ENCODE measurements around the gene CELSR1.

DNA sequence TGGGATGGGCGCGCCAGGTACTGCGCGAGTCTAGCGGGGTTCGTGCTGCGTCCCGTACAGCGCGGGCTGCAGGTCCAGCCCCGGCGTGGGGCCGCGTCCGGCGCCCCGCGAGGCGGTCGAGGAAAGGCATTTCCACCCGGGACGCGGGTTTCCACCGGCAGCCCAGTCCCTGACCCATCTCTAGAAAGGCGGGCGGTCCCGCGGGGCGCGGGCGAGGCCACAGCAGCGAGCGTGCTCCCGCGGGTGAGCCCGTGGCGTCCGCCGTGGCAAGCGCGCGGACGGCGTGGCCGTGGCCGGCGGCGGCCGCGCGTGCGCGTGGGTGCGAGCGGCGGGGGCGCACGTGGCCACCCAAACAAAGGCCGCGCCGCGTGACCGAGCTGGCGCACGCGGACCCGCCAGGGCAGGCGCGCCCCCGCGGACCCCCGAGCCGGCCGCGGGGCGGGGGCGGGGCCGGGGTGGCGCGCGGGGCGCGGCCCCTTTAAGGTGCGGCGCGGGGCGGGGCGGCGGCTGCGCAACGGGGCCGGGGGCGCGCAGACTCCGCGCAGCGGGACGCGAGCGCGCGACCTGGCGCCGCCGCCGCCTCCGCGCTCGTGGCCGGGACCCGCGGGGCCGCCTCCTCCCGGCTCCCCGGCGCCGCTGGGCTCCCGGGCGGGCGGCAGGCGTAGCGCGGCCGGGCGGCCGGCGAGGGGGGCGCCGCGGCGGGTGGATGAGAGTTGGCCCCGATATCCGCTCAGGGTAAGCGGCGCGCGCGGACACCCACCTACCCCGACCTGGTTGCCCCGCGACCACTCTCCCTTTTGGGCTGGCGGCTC, 39.3 kb upstream of the CELSR1 start:
- TF ChIP-seq, protein P1, sequence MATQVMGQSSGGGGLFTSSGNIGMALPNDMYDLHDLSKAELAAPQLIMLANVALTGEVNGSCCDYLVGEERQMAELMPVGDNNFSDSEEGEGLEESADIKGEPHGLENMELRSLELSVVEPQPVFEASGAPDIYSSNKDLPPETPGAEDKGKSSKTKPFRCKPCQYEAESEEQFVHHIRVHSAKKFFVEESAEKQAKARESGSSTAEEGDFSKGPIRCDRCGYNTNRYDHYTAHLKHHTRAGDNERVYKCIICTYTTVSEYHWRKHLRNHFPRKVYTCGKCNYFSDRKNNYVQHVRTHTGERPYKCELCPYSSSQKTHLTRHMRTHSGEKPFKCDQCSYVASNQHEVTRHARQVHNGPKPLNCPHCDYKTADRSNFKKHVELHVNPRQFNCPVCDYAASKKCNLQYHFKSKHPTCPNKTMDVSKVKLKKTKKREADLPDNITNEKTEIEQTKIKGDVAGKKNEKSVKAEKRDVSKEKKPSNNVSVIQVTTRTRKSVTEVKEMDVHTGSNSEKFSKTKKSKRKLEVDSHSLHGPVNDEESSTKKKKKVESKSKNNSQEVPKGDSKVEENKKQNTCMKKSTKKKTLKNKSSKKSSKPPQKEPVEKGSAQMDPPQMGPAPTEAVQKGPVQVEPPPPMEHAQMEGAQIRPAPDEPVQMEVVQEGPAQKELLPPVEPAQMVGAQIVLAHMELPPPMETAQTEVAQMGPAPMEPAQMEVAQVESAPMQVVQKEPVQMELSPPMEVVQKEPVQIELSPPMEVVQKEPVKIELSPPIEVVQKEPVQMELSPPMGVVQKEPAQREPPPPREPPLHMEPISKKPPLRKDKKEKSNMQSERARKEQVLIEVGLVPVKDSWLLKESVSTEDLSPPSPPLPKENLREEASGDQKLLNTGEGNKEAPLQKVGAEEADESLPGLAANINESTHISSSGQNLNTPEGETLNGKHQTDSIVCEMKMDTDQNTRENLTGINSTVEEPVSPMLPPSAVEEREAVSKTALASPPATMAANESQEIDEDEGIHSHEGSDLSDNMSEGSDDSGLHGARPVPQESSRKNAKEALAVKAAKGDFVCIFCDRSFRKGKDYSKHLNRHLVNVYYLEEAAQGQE (IDR thresholded peaks at IDR 0.05; ENCODE audit: insufficient replicate concordance, low read depth), result no peak
- TF ChIP-seq, protein P2, sequence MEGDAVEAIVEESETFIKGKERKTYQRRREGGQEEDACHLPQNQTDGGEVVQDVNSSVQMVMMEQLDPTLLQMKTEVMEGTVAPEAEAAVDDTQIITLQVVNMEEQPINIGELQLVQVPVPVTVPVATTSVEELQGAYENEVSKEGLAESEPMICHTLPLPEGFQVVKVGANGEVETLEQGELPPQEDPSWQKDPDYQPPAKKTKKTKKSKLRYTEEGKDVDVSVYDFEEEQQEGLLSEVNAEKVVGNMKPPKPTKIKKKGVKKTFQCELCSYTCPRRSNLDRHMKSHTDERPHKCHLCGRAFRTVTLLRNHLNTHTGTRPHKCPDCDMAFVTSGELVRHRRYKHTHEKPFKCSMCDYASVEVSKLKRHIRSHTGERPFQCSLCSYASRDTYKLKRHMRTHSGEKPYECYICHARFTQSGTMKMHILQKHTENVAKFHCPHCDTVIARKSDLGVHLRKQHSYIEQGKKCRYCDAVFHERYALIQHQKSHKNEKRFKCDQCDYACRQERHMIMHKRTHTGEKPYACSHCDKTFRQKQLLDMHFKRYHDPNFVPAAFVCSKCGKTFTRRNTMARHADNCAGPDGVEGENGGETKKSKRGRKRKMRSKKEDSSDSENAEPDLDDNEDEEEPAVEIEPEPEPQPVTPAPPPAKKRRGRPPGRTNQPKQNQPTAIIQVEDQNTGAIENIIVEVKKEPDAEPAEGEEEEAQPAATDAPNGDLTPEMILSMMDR (IDR thresholded peaks at IDR 0.05; ENCODE audit: insufficient read depth, low read length), result no peak
- no peak for TF ChIP-seq POLR2AphosphoS5 (IDR thresholded peaks at IDR 0.05; ENCODE audit: low read depth)
